ENCODE measurements around the gene FADS2.

The FADS2 gene

GRCh38 chr11:61832207-61832606, 4.1 kb downstream of the FADS2 start:
- TF ChIP-seq PAX5 (IDR thresholded peaks at IDR 0.05; ENCODE audit: insufficient read depth, low read length, severe bottlenecking) (no peak), SPI1 (IDR thresholded peaks at IDR 0.05; ENCODE audit: low read depth, low read length) (no peak), POLR2A (IDR thresholded peaks at IDR 0.05; ENCODE audit: low read depth, low read length) (no peak), POLR2AphosphoS5 (IDR thresholded peaks at IDR 0.05; ENCODE audit: low read depth, low read length) (no peak), POU2F2 (IDR thresholded peaks at IDR 0.05; ENCODE audit: low read depth, low read length) (no peak), TAF1 (IDR thresholded peaks at IDR 0.05; ENCODE audit: low read depth, low read length) (no peak)
- DNase-seq (ENCODE audit: insufficient read length, low spot score) (no peak), FAIRE-seq (no peak)

DNA sequence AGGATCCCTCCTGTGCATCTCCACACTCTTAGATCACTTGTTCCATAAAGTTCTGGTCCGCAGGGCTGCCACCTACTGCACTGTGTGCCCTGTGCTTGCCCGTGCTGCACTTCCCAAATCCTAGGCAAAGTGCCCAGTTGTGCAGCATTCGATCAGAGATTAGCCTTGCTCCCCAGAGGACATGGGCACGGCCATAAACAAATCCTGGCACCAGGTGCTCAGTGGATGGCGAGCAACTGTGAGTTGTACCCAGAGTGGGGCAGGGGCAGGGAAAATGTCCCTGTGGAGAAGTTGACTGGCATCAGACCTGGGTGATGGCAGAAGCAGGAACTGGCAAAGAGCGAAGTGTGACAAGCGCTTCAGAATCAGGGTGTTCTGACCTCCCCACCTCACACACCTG, 4.7 kb downstream of the FADS2 start:
- no peak for DNase-seq (ENCODE audit: insufficient read length, low spot score)
- FAIRE-seq = no peak
- no peak for TF ChIP-seq SPI1 (IDR thresholded peaks at IDR 0.05; ENCODE audit: low read depth, low read length)
- TF ChIP-seq POU2F2 (IDR thresholded peaks at IDR 0.05; ENCODE audit: low read depth, low read length) = no peak
- no peak for TF ChIP-seq TAF1 (IDR thresholded peaks at IDR 0.05; ENCODE audit: low read depth, low read length)
- TF ChIP-seq POLR2AphosphoS5 (IDR thresholded peaks at IDR 0.05; ENCODE audit: low read depth, low read length) = no peak
- no peak for TF ChIP-seq PAX5 (IDR thresholded peaks at IDR 0.05; ENCODE audit: insufficient read depth, low read length, severe bottlenecking)
- no peak for TF ChIP-seq POLR2A (IDR thresholded peaks at IDR 0.05; ENCODE audit: low read depth, low read length)

DNA sequence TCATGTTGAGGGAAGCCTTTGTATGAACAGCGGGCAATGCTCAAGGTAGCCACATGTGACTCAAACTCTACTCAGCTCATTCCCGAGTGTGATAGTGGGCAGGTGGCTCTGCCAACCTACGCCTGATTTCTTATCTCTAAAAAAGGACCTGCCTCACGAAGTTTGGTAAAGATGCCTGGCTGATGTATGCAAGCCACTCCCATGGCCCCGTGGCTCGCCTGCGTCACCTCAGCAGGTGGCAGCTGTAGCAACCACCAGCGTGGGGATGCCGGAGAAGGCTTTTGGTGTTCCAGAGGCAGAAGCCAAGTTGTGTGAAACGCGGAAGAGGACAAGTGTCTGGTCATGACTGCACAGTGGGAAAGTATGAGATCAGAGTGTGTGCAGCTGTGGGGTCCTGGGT, 5.4 kb downstream of the FADS2 start:
- TF ChIP-seq TAF1 (IDR thresholded peaks at IDR 0.05; ENCODE audit: low read depth, low read length) (no peak), PAX5 (IDR thresholded peaks at IDR 0.05; ENCODE audit: insufficient read depth, low read length, severe bottlenecking) (no peak), SPI1 (IDR thresholded peaks at IDR 0.05; ENCODE audit: low read depth, low read length) (no peak), POLR2AphosphoS5 (IDR thresholded peaks at IDR 0.05; ENCODE audit: low read depth, low read length) (no peak), POLR2A (IDR thresholded peaks at IDR 0.05; ENCODE audit: low read depth, low read length) (no peak), POU2F2 (IDR thresholded peaks at IDR 0.05; ENCODE audit: low read depth, low read length) (no peak)
- FAIRE-seq = no peak
- DNase-seq (ENCODE audit: insufficient read length, low spot score) = no peak

GRCh38 chr11:61833926-61834277, 5.8 kb downstream of the FADS2 start:
- FAIRE-seq (peak; percentile 20), DNase-seq (ENCODE audit: insufficient read length, low spot score) (no peak)
- TF ChIP-seq TAF1 (IDR thresholded peaks at IDR 0.05; ENCODE audit: low read depth, low read length) (no peak), POLR2AphosphoS5 (IDR thresholded peaks at IDR 0.05; ENCODE audit: low read depth, low read length) (no peak), PAX5 (IDR thresholded peaks at IDR 0.05; ENCODE audit: insufficient read depth, low read length, severe bottlenecking) (no peak), POU2F2 (IDR thresholded peaks at IDR 0.05; ENCODE audit: low read depth, low read length) (no peak), POLR2A (IDR thresholded peaks at IDR 0.05; ENCODE audit: low read depth, low read length) (no peak), SPI1 (IDR thresholded peaks at IDR 0.05; ENCODE audit: low read depth, low read length) (no peak)

- DNase-seq (ENCODE audit: insufficient read length, low spot score) (peak; percentile 80), FAIRE-seq (peak; percentile 40)
- TF ChIP-seq POU2F2 (IDR thresholded peaks at IDR 0.05; ENCODE audit: low read depth, low read length) (peak; percentile 77; the same call in 1 of the 2 replicates), POLR2A (IDR thresholded peaks at IDR 0.05; ENCODE audit: low read depth, low read length) (peak; percentile 83), TAF1 (IDR thresholded peaks at IDR 0.05; ENCODE audit: low read depth, low read length) (peak; percentile 81), SPI1 (IDR thresholded peaks at IDR 0.05; ENCODE audit: low read depth, low read length) (0 out of 2 replicates have a peak, but pooled peaks have one; percentile 37), PAX5 (IDR thresholded peaks at IDR 0.05; ENCODE audit: insufficient read depth, low read length, severe bottlenecking) (no peak), POLR2AphosphoS5 (IDR thresholded peaks at IDR 0.05; ENCODE audit: low read depth, low read length) (peak; percentile 73)
These were observed 6.4 kb downstream of the FADS2 start for GRCh38 chr11:61834278-61835048.

- DNase-seq (ENCODE audit: insufficient read length, low spot score) = no peak
- TF ChIP-seq PAX5 (IDR thresholded peaks at IDR 0.05; ENCODE audit: insufficient read depth, low read length, severe bottlenecking) (no peak), POU2F2 (IDR thresholded peaks at IDR 0.05; ENCODE audit: low read depth, low read length) (no peak)
- FAIRE-seq = no peak
These were observed 8.1 kb downstream of the FADS2 start for GRCh38 chr11:61836193-61836592.

DNA sequence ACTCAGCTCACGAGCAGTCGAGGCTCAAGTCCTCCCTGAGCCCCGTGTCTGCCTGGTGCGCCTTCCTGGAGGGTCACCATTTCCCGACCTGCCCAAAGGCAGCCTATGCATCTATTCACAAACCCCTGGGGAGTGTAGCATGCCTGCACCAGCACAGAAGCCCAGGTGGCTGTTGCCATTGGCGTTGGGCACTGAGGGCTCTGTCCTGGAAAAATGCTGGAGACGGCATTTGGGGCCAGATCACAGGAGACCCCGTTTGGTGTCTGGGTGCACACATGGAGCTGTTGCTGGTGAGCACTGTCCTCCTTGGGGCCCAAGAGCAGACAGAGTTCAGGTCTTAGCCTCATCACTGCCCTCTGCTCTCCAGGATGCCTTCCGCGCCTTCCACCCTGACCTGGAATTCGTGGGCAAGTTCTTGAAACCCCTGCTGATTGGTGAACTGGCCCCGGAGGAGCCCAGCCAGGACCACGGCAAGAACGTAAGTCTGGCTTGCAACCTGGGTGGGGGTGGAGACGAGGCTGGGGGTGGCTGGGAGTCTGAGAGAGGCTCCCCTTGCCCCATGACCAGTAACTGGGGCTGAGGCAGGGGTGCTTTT, 9.4 kb downstream of the FADS2 start:
- FAIRE-seq = no peak
- no peak for TF ChIP-seq TAF1 (IDR thresholded peaks at IDR 0.05; ENCODE audit: low read depth, low read length)
- TF ChIP-seq SPI1 (IDR thresholded peaks at IDR 0.05; ENCODE audit: low read depth, low read length) = no peak
- no peak for TF ChIP-seq POU2F2 (IDR thresholded peaks at IDR 0.05; ENCODE audit: low read depth, low read length)
- no peak for TF ChIP-seq PAX5 (IDR thresholded peaks at IDR 0.05; ENCODE audit: insufficient read depth, low read length, severe bottlenecking)
- no peak for TF ChIP-seq POLR2AphosphoS5 (IDR thresholded peaks at IDR 0.05; ENCODE audit: low read depth, low read length)
- no peak for TF ChIP-seq POLR2A (IDR thresholded peaks at IDR 0.05; ENCODE audit: low read depth, low read length)
- no peak for DNase-seq (ENCODE audit: insufficient read length, low spot score)

GRCh38 chr11:61838501-61838900, 10.4 kb downstream of the FADS2 start:
- no peak for TF ChIP-seq POU2F2 (IDR thresholded peaks at IDR 0.05; ENCODE audit: low read depth, low read length)
- FAIRE-seq = no peak
- no peak for DNase-seq (ENCODE audit: insufficient read length, low spot score)

DNA sequence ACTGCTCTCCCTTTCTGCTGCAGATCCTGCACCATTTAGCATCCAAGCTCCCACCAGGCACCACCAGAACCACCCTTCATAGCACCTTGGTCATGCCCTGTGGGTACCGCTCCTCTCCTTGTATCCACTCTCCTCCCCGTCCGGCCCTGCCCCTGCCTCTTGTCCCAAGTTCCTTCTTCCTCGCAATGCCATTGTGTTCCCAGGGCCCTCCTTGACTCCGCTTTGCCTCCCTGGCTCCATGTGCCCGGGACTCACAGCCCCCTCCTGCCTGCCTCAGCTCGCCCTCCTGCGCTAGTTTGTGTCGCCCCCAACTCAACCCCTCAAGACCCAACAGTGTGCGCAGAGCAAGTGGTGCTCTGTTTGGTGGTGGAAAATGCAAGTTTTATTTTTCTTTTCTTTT, 10.8 kb downstream of the FADS2 start:
- FAIRE-seq = no peak
- no peak for DNase-seq (ENCODE audit: insufficient read length, low spot score)
- no peak for TF ChIP-seq POLR2AphosphoS5 (IDR thresholded peaks at IDR 0.05; ENCODE audit: low read depth, low read length)
- no peak for TF ChIP-seq PAX5 (IDR thresholded peaks at IDR 0.05; ENCODE audit: insufficient read depth, low read length, severe bottlenecking)
- TF ChIP-seq POLR2A (IDR thresholded peaks at IDR 0.05; ENCODE audit: low read depth, low read length) = no peak
- no peak for TF ChIP-seq SPI1 (IDR thresholded peaks at IDR 0.05; ENCODE audit: low read depth, low read length)

DNA sequence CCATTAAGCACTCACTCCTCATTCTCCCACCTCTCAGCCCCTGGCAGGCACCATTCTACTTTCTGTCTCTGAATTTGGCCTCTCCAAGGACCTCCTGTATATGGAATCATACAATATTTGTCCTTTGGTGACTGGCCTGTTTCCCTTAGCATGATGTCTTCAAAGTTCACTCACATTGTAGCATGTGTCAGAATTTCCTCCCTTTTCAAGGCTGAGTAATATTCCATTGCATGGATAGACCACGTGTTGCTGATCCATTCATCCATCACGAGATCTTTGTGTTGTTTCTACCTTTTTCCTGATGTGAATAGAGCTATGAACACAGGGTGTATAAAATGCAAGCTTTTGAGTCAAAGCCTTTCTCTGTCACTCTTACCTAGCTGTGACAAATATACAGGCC, 11.6 kb downstream of the FADS2 start:
- FAIRE-seq (no peak), DNase-seq (ENCODE audit: insufficient read length, low spot score) (no peak)
- TF ChIP-seq SPI1 (IDR thresholded peaks at IDR 0.05; ENCODE audit: low read depth, low read length) (no peak), POLR2AphosphoS5 (IDR thresholded peaks at IDR 0.05; ENCODE audit: low read depth, low read length) (no peak), PAX5 (IDR thresholded peaks at IDR 0.05; ENCODE audit: insufficient read depth, low read length, severe bottlenecking) (no peak)
